ENCODE results near the gene PYGO1.
A peak's percentile ranks its signal among the peaks of the same experiment; 100 is the strongest.
"Not testable (repeated sequence)": the region's sequence is repeated elsewhere in the genome, so short reads cannot be mapped to it uniquely, and the experiment has no call there.

The PYGO1 gene

GRCh38 chr15:55505407-55505806 is 82.7 kb downstream of the PYGO1 start:
- DNase-seq, result not testable (repeated sequence)

DNA sequence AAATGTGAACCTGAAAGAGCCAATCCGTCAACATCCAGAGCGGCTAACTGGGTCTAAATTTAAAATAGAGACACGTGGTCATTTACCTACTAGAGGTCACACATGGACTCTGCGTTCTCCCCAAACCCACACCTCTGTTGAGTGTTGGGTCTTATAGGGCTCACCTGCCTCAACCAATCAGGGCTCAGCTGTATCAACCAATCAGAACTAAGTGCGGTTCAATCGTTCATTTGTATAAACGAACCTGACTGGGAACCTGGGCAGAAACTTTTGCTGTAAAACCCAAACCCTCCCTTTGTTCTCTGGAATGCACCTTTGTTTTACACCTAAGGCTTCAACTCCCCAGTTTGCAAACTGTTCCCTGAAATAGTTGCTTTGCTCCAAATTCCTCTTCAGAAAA is 89.0 kb downstream of the PYGO1 start:
- peak in 1 of 2 experiments; percentile 16 for DNase-seq

DNA sequence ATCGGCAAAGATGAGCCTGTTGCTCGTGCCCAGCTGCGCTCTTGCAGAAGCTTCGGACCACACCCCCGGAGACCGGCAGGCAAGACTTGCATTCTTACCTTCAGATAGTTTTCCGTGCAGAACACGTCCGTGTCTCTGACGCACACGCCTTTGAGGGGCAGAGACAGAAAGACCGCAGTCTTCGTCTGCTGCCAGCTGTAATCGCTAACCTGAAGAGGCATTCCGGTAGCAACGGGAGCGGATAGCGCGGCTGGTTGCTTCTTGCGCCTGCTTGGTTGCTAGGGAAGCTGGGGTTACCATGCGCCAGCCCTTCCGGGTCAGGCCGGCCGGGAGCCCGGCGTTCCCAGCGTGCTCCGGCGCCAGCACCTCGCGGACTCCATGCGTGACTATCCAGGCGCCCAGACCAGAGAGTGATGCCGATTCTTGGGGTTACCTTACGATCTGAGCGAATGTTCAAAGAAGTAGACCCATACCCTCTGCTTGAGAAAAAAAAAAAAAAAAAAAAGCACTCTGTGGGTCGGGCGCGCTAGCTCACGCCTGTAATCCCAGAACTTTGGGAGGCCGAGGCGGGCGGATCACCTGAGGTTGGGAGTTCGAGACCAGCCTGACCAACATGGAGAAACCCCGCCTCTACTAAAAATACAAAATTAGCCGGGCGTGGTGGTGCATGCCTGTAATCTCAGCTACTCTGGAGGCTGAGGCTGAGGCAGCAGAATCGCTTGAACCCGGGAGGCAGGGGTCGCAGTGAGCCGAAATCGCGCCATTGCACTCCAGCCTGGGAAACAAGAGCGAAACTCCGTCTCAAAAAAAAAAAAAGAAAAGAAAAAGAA is 89.8 kb downstream of the PYGO1 start:
- DNase-seq, result peak; percentile 86 to 92

DNA sequence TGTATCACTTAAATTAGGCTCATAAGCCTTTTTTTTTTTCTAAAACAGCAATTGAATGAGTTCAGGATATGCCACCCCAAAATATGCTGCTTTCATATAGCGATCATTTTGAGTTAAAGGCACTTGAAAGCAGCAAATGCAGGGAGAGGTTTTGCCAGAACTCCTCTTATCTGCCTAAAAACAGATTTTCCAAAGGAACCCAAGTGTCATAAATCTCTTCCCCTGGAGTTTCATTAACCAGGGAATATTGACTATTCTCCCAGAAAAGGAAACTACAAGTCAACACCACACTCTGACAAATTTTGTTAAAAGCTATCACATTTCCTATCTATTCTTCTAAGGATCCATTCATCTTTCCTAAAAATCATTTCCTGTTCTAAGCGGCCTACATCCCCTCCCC is 91.4 kb downstream of the PYGO1 start:
- no peak for DNase-seq

DNA sequence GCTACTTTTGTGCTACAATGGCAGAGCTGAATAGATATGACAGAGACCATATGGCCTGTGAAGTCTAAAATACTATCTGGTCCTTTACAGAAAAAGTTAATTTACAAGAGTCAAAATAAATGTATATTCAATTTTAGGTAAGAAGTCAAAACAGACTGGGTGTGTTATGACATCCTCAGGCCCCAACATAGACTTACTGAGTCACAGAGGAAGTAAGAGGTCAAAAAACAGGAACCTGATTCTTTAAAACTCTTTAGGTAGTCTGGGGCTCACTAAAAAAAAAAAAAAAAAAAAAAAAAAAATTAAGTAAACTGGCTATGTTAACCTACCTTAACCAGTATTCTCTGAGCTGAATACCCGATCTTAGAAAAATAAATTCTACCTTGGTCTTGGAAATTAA is 93.2 kb downstream of the PYGO1 start:
- no peak for DNase-seq

DNA sequence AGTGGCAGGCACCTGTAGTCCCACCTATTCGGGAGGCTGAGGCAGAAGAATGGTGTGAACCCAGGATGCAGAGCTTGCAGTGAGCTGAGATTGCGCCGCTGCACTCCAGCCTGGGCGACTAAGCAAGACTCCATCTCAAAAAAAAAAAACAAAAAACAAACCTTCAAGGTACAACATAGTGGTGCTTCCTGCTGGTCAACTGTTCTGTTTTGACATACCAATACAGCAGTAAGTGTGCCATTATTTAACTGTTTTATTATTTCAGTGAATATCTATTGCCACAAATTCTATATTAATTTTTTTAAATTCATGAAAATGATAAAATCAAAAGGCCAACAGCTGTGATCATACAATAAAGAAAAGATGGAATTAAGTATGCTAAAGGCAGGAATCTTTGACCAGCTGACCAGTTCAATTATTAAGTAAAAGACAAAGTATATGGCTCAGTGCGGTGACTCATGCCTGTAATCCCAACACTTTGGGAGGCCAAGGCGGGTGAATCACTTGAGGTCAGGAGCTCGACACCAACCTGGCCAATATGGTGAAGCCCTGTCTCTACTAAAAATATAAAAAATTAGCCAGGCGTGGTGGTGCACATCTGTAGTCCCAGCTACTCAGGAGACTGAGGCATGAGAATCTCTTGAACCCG is 99.1 kb downstream of the PYGO1 start:
- not testable (repeated sequence) for DNase-seq

Measured in NCI-H524 (cell line).